ENCODE data around the gene NECTIN3.

DNA sequence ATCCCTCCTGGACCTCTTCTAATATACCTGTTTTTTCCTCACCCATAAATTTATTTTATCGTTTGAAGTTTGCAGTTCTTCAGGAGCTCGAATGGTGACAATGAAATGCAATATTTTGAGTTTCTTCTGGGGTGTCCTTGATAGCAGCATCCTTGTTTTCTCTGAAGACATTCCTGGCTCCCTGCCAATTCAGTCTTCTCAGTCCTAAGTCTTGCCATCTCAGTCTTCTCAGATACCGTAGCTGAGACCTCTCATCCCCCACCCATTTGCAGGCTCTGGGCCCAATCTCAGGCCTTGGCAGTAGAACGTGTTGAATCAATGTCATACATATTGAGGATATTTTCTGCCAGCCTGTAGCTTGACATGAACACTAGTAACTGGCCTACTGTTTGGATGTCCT is 140.9 kb downstream of the NECTIN3 start:
- TF ChIP-seq, protein P1, sequence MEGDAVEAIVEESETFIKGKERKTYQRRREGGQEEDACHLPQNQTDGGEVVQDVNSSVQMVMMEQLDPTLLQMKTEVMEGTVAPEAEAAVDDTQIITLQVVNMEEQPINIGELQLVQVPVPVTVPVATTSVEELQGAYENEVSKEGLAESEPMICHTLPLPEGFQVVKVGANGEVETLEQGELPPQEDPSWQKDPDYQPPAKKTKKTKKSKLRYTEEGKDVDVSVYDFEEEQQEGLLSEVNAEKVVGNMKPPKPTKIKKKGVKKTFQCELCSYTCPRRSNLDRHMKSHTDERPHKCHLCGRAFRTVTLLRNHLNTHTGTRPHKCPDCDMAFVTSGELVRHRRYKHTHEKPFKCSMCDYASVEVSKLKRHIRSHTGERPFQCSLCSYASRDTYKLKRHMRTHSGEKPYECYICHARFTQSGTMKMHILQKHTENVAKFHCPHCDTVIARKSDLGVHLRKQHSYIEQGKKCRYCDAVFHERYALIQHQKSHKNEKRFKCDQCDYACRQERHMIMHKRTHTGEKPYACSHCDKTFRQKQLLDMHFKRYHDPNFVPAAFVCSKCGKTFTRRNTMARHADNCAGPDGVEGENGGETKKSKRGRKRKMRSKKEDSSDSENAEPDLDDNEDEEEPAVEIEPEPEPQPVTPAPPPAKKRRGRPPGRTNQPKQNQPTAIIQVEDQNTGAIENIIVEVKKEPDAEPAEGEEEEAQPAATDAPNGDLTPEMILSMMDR (IDR thresholded peaks at IDR 0.05), result no peak
- TF ChIP-seq POLR2A (IDR thresholded peaks at IDR 0.05), result no peak
